ENCODE measurements around the gene ROCK2. TPM values are rescaled to one million over a fixed set of nuclear protein-coding genes. Genes with fewer than 3 reads are reported as not detected.

Gene ROCK2
- total and polyA plus RNA-seq, 7 donors = 12.1 to 84.4 (median 60.8) TPM

GRCh38 chr2:11144077-11144737 is 200.2 kb downstream of the ROCK2 start:
- no peaks in the 10 kb centered on the region for H3K36me3 ChIP-seq (ENCODE audit: insufficient read depth in 1 of 2, low read depth in 1 of 2)
- no peaks in the 10 kb centered on the region for H3K9me3 ChIP-seq
- H3K4me1 ChIP-seq = no peaks in the 10 kb centered on the region
- intact Hi-C loops (cut with DNase I) = no loop called here
- no peak overlapping the region for H3K27ac ChIP-seq
- peaks cover 0 to 10% (median 5%) of the 10 kb centered on the region in 3 donors for H3K27me3 ChIP-seq (ENCODE audit: insufficient read depth in 3 of 3, low read length in 2 of 3)
- DNase-seq = no peak
- no peak for TF ChIP-seq CTCF (IDR thresholded peaks at IDR 0.05)
- no peak for ATAC-seq
- 53 to 62% (median 61%) methylated on average over 7 of the region's 7 CpGs for WGBS, 3 donors
- H3K4me3 ChIP-seq = no peak overlapping the region

GRCh38 chr2:11142987-11143386 is 201.4 kb downstream of the ROCK2 start:
- intact Hi-C loops (cut with DNase I) = no loop called here
- ATAC-seq = no peak
- Histone ChIP-seq H3K27me3 (ENCODE audit: insufficient read depth in 3 of 3, low read length in 2 of 3) (peaks cover 0 to 10% (median 5%) of the 10 kb centered on the region in 3 donors), H3K36me3 (ENCODE audit: insufficient read depth in 1 of 2, low read depth in 1 of 2) (no peaks in the 10 kb centered on the region), H3K4me3 (no peak overlapping the region), H3K27ac (no peak overlapping the region), H3K9me3 (no peaks in the 10 kb centered on the region), H3K4me1 (no peaks in the 10 kb centered on the region)
- no peak for DNase-seq
- WGBS, 3 donors = 75 to 84% (median 84%) methylated on average over 6 of the region's 6 CpGs
- no peak for TF ChIP-seq CTCF (IDR thresholded peaks at IDR 0.05)

GRCh38 chr2:11142330-11142729 is 202.1 kb downstream of the ROCK2 start:
- no peak for TF ChIP-seq CTCF (IDR thresholded peaks at IDR 0.05)
- Histone ChIP-seq H3K27me3 (ENCODE audit: insufficient read depth in 3 of 3, low read length in 2 of 3) (peaks cover 0 to 10% (median 5%) of the 10 kb centered on the region in 3 donors), H3K9me3 (no peaks in the 10 kb centered on the region), H3K36me3 (ENCODE audit: insufficient read depth in 1 of 2, low read depth in 1 of 2) (no peaks in the 10 kb centered on the region), H3K4me1 (no peaks in the 10 kb centered on the region), H3K27ac (no peak overlapping the region), H3K4me3 (no peak overlapping the region)
- ATAC-seq (no peak), DNase-seq (no peak)
- intact Hi-C loops (cut with DNase I) = no loop called here
- WGBS, 3 donors = 62 to 76% (median 73%) methylated on average over 3 of the region's 3 CpGs

GRCh38 chr2:11141319-11141718 is 203.1 kb downstream of the ROCK2 start:
- intact Hi-C loops (cut with DNase I) = no loop called here
- Histone ChIP-seq H3K36me3 (ENCODE audit: insufficient read depth in 1 of 2, low read depth in 1 of 2) (no peaks in the 10 kb centered on the region), H3K27ac (no peak overlapping the region), H3K27me3 (ENCODE audit: insufficient read depth in 3 of 3, low read length in 2 of 3) (peaks cover 0 to 10% (median 2%) of the 10 kb centered on the region in 3 donors), H3K4me1 (no peaks in the 10 kb centered on the region), H3K4me3 (no peak overlapping the region), H3K9me3 (no peaks in the 10 kb centered on the region)
- TF ChIP-seq CTCF (IDR thresholded peaks at IDR 0.05) = no peak
- ATAC-seq (no peak), DNase-seq (no peak)
- WGBS, 3 donors = 71 to 76% (median 71%) methylated on average over 4 of the region's 4 CpGs

DNA sequence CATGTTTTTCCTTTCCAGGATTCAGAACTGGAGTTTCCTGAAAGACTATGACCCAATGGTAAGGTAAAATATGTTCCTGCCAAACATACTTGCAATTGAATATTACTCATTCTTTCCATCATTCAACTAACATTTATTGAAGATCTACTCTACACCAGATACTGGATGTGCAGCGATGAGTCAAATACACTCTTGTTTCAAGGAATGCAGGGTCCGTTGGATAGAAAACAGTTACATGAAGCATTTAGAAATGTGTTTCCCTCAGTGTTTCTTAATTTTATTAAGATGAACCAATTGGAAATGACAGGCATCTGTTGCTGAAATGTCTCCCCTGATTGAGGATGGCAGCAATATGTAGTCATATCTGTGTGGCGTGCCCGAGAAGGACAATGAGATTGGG is 203.9 kb downstream of the ROCK2 start:
- no peaks in the 10 kb centered on the region for H3K36me3 ChIP-seq (ENCODE audit: insufficient read depth in 1 of 2, low read depth in 1 of 2)
- no peak overlapping the region for H3K27ac ChIP-seq
- intact Hi-C loops (cut with DNase I) = no loop called here
- DNase-seq (no peak), ATAC-seq (no peak)
- H3K9me3 ChIP-seq = no peaks in the 10 kb centered on the region
- peaks cover 0 to 14% (median 0%) of the 10 kb centered on the region in 3 donors for H3K27me3 ChIP-seq (ENCODE audit: insufficient read depth in 3 of 3, low read length in 2 of 3)
- H3K4me3 ChIP-seq = no peak overlapping the region
- no peaks in the 10 kb centered on the region for H3K4me1 ChIP-seq
- WGBS, 3 donors = 65 to 68% (median 65%) methylated on average over 4 of the region's 4 CpGs
- no peak for TF ChIP-seq CTCF (IDR thresholded peaks at IDR 0.05)
